ENCODE measurements around the gene EBF3.

EBF3 gene

DNA sequence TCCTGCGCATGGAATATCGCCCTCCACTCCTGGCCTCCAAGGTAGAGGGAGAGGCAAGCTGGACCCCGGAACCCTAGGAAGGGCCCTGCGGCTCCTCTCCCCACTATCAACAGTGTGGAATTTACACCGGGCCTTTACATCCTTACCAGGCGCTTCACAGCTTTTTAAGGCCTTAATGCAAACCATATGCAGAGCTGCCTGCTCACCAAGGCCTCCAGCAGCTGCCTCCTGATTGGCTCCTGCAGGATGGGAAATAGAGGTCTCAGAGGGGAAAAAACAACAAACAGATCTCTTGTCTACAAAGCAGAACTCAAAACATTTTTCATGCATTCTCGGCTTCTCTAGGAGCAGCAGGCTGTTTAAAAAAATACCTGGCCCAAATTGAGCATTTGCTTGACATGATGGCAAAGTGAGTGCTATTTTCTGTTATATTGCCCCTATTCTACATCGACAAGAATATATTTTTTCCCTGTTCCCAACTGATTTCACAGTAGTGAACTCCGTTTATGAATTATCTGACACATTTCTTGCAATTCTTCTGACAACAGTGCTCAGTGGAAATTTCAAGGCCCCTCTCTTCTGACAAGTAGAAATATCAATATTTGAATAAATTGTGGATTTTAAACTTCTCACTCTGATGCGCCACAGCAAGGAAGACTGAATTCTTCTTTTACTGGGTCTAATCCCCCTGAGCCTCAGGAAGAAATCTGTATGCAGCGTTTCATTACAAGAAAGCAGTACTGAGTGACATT, 51.7 kb downstream of the EBF3 start:
- no peak for DNase-seq (ENCODE audit: low spot score)

DNA sequence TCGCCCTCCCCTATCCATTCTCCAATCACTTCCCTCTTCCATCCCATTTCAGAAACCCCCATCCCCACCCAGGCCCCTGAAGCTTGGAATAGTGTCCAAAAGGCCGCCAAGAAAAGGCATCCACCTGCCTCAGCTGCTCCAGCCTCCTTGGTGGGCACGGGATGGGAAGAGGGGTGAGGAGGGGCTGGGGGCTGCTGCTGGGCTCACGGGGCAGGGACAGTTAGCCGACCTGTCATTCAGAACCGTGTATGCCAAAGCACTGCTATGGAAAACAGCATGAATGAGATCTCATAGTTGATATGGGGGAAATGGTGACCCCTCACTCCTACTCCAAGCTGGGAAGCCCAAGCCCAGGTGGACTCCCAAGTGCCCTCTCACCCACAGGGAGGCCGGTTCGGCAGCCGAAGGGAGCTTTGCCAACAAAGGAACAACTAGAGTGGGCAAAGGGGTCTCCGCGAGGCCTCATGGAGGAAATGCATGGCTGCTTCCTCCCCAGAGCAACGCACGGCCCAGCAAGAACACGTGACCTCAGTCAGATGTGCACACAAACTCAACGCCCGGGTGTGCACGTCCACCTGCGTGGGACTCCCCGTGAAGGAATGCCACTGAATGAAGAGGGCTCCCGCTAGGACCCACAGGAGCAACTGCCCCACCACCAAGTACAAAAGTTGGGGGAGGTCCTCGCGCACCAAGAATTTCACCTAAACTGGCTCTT, 52.5 kb downstream of the EBF3 start:
- no peak for DNase-seq (ENCODE audit: low spot score)

DNA sequence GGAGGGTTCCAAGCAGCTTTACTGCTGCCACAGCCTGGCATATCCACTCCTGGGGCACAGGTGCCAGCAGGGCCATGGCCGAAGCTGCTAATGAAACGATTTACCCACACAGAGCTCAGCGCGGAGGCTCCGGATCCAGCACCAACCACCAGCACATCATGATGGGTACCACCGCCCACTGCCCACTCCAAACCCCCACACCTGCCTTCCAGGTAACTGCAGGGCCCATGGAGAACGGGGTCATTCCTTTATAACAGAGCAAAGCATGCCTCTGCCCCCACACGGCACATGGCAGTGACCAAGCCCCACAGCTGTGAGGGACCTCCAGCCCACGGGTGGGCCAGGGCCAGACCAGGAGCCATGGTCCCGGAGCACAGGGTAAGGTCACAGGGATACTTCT, 53.2 kb downstream of the EBF3 start:
- no peak for DNase-seq (ENCODE audit: low spot score)

DNA sequence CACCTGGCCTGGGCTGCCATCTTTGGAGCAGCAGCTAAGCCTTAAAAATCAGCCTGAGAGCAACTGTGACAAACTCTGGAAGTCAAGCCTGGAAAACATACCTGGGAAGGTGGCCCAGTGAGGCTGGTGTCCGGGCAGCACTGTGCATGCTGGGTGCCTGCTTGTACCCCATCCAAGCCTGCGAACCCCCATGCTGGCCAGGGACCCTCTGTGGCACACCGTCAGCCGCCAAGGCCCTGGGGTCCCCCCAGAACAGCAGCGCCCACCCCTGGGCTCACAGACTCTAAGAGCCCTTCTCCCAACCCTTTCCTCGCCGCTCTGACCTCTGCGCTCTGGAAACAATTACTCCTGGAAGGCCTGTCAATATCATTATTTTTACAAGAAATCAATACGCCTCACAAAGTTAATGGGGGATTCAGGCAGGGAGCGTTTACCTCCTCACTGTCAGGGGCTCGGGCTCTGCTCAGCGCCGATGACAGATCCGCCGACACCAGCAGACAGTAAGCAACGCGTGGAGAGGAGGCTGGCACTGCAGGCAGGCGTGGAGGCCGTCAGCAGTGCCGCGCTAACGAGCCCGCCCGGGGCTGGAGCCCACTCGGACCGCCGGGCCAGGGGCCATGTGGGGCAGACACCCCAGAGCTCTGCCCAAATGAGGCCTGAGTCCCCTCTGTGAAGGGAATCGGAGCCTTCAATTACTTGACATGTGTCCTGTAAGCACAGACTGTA, 54.4 kb downstream of the EBF3 start:
- no peak for DNase-seq (ENCODE audit: low spot score)

DNA sequence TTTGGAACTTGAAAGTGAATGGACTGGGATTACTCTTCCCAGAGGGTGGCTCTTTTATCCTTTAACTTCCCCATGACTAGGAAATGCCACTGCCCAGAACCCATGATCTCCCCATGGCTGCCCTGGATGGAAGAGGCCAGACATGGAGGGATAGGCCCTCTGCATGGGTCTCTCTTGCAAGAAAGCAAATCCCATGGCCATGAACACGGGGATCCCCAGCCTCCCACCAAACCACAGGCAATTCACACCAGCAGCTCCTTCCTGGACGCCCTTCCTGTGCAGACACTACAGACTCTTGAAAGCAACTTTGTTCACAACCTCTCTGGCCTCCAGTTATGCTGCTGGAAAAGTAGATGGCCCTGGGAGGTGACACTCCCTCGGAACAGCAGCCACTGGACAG, 55.0 kb downstream of the EBF3 start:
- DNase-seq (ENCODE audit: low spot score) = no peak

DNA sequence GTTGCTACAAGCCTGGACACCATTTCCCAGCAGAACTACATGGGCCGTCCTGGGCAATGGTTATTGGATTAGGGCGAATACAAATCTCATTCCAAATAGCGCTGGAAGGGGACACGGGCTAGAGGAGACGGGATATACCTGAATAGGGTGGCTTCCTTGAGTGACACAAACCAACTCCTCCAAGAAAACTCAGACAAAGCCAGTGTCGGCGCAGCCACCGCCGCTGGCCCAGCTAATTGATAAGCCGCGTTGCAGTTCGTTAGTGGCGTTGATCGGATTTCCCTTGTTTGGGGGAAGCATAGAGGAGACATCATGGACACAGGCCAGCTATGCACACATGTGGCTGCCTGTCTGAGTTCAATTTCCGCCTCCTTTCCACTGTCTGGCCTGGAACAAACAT, 55.7 kb downstream of the EBF3 start:
- no peak for DNase-seq (ENCODE audit: low spot score)

DNA sequence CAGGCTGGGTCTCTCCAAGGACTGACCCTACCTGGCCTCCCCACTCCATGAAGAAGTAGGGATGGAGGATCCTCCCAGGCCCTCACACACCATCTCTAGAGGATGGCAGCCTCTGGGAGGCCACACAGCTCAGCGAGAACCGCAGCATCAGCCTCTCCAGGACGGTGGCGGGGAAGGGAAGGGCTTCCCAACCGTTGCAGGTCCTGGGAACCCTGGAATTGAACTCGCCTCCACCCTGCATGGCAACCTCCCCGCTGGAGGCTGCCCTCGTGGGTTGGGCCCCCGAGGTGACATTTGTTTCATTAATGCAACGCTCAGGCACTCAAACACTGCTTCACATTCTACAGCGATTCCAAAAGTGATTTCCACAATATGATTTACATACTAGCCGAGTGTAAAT, 58.5 kb downstream of the EBF3 start:
- no peak for DNase-seq (ENCODE audit: low spot score)

DNA sequence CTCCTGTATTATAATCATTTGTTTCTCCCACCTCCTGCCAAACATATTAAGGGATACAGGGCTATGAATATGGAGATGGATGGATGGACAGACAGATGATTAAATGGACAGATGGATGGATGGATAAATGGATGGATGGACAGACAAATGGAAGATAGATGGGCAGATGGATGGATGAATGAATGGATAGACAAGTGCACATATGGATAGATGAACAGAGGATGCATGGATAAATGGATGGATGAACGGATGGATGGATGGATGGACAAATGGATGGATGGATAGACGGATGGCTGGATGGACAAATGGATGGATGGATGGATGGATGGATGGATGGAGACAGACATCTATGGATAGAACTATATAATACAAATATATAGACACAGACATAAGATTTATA, 59.8 kb downstream of the EBF3 start:
- DNase-seq (ENCODE audit: low spot score) = no peak

DNA sequence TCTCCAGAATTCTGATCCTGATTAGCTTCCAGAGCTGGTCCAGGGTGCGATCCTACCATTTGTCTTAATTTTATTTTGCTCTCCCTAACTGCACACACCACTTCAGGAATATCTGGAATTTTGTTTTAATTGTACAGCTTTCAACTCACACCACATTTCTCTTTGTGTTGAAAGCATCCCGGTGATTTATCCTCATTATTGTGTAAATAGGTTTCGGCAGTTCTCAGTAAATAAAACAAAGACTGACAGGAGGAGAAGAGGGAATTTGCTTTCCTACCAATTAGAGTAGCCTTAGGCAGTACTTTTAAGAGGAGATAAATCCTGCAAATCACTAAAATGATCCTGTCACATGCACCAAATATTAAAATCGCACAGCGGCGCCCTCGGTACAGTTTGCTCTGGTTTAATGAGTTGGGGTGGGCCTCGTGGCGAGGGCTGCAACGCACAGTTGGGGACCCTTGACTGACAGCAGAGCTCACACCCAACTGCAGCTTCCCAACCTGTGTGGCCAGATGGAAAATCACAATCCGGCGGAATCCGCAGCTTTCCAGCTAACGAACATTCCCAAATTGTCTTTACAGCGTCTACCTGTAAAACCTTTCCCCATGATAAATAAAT, 62.6 kb downstream of the EBF3 start:
- no peak for DNase-seq (ENCODE audit: low spot score)

DNA sequence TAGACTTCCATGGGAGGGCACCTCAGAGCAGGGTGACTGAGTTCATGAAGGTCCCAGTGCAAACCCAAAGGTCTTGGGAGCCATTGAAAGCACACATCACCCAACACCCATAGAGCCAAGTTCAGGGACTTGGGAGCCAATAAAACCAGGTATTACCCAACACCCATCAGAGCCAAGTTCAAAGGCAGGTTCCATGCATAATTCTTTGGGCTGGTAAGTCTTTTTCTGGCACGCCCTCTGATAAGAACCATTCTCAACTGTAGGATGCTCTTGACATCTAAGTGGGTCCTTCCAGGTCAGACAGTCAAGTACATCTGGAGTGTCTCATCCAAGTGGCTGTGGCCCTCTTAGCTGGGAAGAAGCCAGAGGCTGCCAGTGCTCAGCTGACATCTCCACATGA, 63.2 kb downstream of the EBF3 start:
- DNase-seq (ENCODE audit: low spot score) = no peak

DNA sequence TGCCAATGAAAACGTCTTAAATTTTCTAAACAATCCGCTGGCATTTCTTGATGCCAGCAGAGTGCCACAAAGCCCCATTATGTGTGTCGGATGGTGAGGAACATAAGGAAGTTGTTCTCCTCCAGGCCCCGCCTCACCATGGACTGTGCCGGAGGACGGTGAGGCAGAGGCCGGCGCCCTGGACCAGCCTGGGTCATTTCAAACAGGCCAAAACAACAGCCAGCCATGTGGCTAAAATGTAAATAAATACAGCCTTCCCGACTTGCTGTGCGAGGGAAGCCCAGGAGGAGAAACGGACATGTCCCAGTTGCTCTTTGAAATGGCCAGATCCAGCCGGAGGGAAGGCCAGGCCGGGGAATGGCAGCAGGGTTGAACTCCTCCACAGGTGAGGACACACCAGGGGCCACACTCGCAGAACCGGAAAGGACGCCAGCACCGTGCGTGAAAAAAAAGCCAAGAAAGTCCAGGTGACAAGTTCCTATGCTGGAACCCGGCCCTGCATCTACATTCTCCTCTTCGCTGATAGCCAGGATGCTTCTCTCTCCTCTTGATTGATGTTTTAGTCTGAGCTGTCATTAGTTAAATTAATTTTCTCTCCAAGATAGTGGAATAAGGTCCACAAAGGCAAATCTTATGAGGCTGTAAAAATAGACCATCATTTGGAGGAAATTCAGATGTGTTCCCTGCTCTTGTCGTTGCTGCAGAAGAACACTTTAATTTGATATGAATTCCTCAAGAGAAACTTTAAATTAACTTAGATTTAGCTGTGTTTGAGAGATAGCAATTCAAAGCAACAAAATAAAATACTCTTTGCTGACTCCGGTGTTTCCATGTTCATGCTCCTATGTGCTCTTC, 64.6 kb downstream of the EBF3 start:
- no peak for DNase-seq (ENCODE audit: low spot score)

DNA sequence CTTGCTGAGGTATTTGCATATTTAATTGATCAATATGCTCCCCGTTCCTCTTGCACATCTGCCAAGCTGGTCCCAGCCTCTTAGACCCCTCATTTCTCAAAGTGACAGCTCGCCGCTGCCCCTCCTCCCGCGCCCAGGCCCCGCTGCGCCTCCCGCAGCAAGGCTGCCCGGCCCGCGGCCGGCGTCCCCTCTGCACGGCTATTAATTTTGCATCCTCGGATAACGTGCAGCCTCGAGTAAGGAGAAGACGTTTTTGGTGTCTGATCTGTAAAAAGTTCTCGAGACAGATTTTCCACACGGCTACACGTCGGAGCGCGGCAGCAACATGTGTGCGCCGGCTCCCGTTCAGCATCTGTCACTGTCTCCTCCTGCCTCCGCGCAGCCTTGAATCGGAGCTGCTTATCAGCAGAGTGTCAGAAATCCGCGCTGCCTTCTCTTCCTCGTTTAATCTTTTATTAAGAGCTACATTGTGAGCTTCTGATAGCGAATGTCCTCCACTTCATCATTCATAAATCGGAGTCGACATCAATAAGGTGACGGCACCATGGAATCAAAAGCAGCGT, 65.3 kb downstream of the EBF3 start:
- DNase-seq (ENCODE audit: low spot score) = no peak

DNA sequence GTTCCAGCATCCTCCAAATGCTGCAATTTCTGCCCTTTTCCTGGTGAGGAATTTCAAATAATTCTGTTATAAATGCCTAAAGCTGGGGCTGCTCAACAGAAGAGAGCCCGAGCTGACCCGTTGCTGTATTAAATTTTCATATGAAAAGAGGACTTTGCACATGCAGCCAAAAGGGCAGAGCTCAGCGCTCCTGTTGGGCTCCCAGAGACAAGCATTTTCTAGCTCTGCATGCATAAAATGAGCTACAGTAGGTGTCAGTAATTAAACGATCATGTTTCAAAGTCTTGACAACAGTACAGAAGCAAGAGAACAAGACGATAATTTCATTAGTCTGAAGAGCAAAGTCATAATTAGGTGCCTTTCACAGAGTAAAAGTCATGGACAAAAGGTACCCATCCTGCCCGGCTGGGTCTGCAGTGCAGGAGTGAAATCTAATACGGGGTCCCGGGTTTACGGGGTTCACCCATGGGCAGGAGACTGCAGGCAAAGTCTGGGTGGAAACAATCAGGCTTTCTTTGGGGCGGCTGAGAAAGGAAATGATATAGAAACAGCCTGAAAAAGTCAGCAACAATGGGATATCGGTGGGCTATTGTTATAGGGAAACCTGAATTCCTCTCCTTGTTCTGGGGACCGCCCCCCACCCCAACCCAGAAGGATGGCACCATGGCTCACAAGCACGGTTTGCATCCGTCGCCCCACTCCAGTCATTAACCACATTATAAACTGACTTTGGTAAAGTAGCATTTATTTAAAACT, 66.0 kb downstream of the EBF3 start:
- DNase-seq (ENCODE audit: low spot score) = no peak

DNA sequence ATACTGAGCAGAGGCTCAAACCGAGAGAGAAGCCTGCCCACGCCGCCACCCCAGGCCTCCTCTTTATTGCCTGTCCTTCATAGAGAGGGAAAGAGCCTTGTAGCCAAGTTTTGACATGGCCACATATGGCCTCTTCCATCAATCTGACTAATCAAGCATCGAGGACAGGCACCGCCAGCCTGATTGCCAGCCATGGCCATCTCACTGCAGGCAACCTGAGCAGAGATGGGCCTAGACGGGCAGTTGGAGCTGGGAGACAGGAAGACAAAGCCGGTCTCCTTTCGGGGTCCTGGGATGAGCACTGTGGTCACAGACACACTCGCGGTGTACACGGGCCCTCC, 67.2 kb downstream of the EBF3 start:
- no peak for DNase-seq (ENCODE audit: low spot score)

DNA sequence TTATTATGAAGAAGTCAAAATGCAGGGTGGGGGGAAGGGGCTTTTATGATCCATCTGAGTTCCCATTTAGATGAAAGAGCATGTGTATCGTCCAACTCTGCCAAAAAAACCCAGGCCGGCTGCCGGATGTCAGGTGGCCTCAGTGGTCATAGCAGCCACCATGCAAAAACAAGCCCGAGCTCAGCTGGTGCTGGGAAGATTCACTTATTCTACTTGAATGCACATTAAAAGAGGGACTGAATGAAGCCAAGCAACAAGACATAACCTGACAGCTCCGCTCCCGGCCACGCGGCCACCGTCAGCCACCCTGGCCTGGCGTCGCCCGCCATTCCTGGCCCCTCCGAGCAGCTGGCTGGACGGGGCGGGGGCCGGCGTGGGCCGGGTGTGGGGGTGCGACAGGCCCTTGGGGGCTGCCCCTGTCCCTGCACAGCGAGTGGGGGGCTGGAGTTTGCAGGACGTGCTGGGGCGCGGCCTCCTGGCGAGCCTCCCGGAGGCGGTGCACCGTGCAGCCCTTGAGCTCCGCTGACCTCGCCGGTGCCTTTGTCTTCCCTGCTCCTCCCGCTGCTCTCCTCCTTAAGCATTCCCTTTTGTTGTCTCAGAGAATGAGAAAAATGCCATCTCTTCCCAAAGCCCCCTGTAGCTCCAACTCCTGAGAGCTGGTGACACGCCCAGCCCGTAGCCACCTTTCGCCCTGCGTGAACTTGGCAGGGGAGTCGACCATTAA, 67.8 kb downstream of the EBF3 start:
- DNase-seq (ENCODE audit: low spot score) = peak; percentile 70

DNA sequence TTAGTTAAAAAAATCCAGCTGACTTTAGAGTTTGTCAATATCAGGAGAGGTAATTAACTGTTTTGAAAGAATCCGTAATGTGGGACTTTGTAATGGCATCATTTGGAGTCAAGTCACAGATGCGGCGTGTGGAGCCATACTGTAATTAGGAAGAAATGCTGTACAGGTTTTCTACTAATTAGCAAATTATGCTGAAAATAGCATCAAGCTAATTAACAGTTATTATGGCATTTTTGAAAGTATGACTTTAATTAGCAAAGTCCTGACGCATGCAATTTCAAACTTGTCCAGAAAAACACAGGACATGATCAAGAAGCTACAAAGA, 68.3 kb downstream of the EBF3 start:
- DNase-seq (ENCODE audit: low spot score) = no peak

DNA sequence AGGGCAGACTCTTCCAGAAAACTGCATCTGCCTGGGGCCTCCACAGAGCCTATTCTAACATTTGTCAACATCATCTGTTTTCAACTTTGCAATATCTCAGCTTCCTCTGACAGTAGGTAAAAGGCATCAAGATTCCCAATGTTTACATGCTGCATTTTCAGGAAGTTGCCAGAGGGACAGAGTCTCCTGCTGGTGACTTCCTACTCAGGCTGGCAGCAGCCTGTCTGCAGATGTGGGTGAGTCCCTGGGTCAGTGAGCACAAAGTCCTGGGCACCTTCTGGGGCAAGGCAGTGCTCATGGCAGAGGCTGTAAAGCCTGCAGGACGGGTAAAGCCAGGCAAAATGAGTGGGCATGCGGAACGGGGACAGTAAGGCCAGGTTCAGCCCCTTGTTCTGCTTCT, 69.4 kb downstream of the EBF3 start:
- DNase-seq (ENCODE audit: low spot score) = no peak

DNA sequence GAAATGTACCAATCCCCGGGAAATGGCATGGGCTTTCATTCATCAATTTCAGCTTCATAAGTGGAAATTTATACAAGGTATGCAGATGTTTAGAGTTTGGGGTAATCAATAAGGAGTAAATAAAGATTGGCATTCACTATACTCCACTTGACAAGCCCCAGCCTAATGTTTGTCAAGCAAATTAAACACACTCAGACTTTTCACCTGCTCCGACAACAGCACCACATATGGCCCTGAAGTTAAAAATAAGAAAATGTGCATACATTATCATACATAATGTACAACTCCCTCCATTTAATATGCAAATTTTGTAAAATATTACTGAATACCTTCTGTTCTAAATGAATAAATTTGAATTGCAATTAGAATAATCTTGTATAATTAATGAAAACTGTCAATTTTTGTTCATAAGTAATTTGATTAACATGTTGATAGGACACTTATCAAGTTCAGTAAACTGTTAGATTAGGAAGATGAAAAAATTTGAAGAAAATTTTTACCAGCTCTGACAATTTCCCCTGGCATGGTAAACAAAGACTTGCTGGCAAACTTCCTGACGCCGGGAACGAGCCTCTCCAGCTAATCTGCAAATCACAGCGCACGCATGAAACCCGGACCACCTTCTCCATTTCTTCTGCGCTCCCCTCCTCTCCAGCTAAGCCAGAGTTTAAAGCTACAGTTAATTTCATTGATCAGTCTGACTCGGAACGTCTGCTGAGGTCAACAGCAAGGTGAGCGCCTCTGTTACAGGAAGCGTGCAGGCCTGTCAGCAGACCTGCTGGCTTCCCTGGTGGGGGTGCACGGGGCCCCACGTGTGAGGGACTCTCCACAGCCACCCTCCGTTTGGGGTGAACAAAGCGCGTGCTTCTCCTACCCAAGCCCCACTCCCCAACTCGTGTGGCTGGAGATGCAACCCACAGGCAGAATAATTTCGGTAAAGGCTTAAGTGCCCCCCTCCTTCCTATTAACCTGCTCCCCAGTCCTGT, 70.7 kb downstream of the EBF3 start:
- no peak for DNase-seq (ENCODE audit: low spot score)

DNA sequence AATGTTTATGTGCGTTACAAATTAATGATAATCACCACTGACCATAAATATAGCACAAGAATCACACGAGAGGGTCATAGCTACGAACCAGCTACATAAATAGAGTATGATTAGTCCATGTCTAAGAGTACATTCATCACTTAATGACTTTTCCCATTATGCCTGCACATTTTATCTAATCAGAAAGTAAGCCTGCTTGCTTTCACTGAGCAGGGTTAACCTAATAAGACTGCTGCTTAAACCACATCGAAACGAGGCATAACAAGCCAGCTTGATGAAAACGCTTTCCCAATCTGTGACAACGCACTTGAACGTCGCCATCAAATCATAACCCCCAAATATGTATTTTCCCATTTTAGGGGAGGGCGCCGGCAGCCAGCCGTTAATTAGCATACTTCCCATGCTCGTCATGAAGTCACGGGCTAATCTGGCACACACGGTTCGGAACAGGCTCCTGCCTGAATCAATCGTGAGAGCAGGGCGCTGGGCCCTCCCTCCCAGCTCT, 71.5 kb downstream of the EBF3 start:
- DNase-seq (ENCODE audit: low spot score) = no peak
